Ovary (tissue), 9 donors: ENCODE results near the gene TNRC6C. TPM values are rescaled to one million over a fixed set of nuclear protein-coding genes. Genes with fewer than 3 reads are reported as not detected.

Experiments
- DNase-seq, 5 donors: peaks; one replicate each; pipeline ENCODE4 v3.0.0-alpha.2; 2019 to 2020
- H3K27ac ChIP-seq, 2 donors: fragments of 200-600 bp; one replicate each; pipeline versions ENCODE4 v1.5.1 to v1.8.0; 2019 to 2022
- H3K27me3 ChIP-seq: fragments of 200-600 bp; one replicate; pipeline ENCODE4 v1.8.0; 2022
- H3K36me3 ChIP-seq: fragments of 200-600 bp; sonication (generic); one replicate; pipeline ENCODE4 v1.5.1; 2019
- H3K4me1 ChIP-seq: one replicate; pipeline ENCODE4 v1.8.1; 2013; ENCODE audit warnings: mild to moderate bottlenecking, moderate library complexity; ENCODE audit not compliant: insufficient read depth
- H3K4me3 ChIP-seq: fragments of 200-600 bp; sonication (generic); one replicate; pipeline ENCODE4 v1.5.1; 2017
- H3K9me3 ChIP-seq, 2 donors: fragments of 200-600 bp in 1 of 2; sonication (generic) in 1 of 2; one replicate each; pipeline versions ENCODE4 v1.5.1 to v1.8.1; 2013 to 2019; ENCODE audit warnings: mild to moderate bottlenecking in 1 of 2, moderate library complexity in 1 of 2
- EP300 ChIP-seq: sonication (generic); formaldehyde crosslinking; IDR thresholded peaks from one replicate; pipeline ENCODE4 v1.6.1; 2017; ENCODE audit warnings: antibody characterized with exemption
- POLR2A ChIP-seq: fragments of 450-650 bp; IDR thresholded peaks from one replicate; pipeline ENCODE4 v1.6.1; 2017; ENCODE audit warnings: antibody characterized with exemption, mild to moderate bottlenecking, moderate library complexity
- WGBS, 3 donors: extraction: QIAGEN DNeasy Blood & Tissue Kit in 1 of 3; methylation state at CpG; one replicate each; pipeline versions ENCODE4 v1.1.5 to v1.1.7; 2013 to 2017; 5-methylcytosine and 5-hydroxymethylcytosine counted together
- intact Hi-C, 4 donors: fragments of 100-400 bp; cut with DNase I; formaldehyde crosslinking; loops; one replicate each; pipeline versions ENCODE4 v1.11.0 to v1.15.1; 2022 to 2023
- polyA plus RNA-seq, 2 donors: library from polyadenylated mRNA; stranded (reverse); fragments of 200-250 nt in 1 of 2; fragments of 350-450 nt in 1 of 2; fragmentation: Illumina TruSeq in 1 of 2; extraction: RNeasy Lipid Tissue Mini Kit (QIAGEN cat#74804) in 1 of 2; gene quantifications; one replicate each; pipeline ENCODE4 v1.2.3, GENCODE V29; 2013 to 2014
- total RNA-seq, 7 donors: library from RNA; depleted of rRNA in 2 of 7; stranded (reverse); fragments of >200 nt in 2 of 7; fragmentation: NEBNext Ultra II Directional in 3 of 7; extraction: Animal tissue kit (Norgen Biotek cat#: 25700) in 3 of 7; gene quantifications; one replicate each; pipeline versions ENCODE4 v1.1.0 to v1.2.4, GENCODE V29; 2016 to 2023
- TF ChIP-seq, protein P1 (sequence below), 3 donors: fragments of 450-650 bp in 2 of 3; fragments of 200-600 bp in 1 of 3; IDR thresholded peaks; one replicate each; pipeline versions ENCODE4 v1.5.1 to v1.8.0; 2016 to 2022; ENCODE audit warnings: antibody characterized with exemption in 3 of 3, mild to moderate bottlenecking in 1 of 3
- donor health status: DM: no; HTN: no; CAD: no; lungs with moderate emphysema.
- donor health status: DM: no; HTN: no; CAD: no.
- donor health status: Bipolar disorder and iron deficiency.
- donor health status: DM: yes; HTN: yes; CAD: no.
- donor health status: DM: no; HTN: no; CAD: no.
- donor health status: DM: yes; HTN: yes; CAD: no.

TNRC6C gene
- total and polyA plus RNA-seq, 9 donors = 8.7 to 45.3 (median 32.5) TPM

DNA sequence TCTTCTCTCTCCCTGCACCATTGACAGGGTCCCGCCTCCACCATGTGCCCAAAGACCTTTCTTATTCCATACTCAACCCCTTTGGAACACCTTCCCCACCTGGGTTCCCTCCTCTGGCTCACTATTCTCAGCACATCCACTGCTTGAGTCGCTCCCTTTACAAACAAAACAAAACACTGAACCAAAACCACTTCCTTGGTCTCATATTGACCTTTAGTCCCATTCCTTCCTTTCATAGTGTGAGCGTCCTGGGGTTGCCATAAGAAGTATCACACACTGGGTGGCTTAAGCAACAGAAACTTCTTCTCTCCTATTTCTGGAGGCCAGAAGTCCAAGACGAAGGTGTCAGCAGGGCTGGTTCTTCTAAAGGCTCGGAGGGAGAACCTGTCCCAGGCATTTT lies 6.1 kb upstream of the TNRC6C start:
- Histone ChIP-seq H3K27me3 (no peaks in the 10 kb centered on the region), H3K4me1 (no peaks in the 10 kb centered on the region), H3K27ac (no peak overlapping the region), H3K4me3 (no peak overlapping the region), H3K9me3 (no peaks in the 10 kb centered on the region), H3K36me3 (no peaks in the 10 kb centered on the region)
- intact Hi-C loops = no loop called here
- TF ChIP-seq EP300 (no peak), POLR2A (no peak)
- TF ChIP-seq, protein P1, sequence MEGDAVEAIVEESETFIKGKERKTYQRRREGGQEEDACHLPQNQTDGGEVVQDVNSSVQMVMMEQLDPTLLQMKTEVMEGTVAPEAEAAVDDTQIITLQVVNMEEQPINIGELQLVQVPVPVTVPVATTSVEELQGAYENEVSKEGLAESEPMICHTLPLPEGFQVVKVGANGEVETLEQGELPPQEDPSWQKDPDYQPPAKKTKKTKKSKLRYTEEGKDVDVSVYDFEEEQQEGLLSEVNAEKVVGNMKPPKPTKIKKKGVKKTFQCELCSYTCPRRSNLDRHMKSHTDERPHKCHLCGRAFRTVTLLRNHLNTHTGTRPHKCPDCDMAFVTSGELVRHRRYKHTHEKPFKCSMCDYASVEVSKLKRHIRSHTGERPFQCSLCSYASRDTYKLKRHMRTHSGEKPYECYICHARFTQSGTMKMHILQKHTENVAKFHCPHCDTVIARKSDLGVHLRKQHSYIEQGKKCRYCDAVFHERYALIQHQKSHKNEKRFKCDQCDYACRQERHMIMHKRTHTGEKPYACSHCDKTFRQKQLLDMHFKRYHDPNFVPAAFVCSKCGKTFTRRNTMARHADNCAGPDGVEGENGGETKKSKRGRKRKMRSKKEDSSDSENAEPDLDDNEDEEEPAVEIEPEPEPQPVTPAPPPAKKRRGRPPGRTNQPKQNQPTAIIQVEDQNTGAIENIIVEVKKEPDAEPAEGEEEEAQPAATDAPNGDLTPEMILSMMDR (IDR thresholded peaks at IDR 0.05) = no peak
- 82 to 84% (median 83%) methylated on average over 5 of the region's 5 CpGs for WGBS, 3 donors
- DNase-seq = no peak

DNA sequence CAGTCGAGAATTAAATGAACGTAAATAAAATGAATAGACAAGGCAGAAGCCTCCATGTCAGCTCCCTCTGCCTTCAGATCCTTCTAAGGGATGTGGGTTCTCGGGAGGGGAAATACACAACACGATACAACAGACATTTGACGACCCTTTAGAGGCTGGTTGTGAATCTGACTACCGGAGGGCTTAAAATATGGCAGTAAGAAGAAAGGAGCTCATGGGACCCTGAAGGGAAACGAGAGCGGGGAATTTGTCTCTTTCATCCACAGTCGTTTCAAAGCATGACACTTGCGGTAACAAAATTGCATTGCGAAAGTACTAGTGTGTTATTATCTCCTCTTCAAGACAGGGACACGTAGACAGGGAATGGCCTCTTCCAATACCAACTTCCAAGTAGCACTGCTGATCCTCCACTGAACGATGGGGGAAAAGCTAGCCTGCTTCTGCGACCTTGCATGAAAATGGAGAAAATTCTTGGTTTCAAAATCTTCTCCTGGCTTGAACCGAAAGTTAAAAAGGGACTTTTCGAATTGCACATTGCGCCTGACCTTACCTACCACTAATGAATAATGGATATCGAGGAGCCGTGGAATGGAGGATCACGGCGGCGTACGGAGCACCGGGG lies 1.2 kb upstream of the TNRC6C start:
- Histone ChIP-seq H3K4me1 (peaks cover 8% of the 10 kb centered on the region), H3K4me3 (peak overlapping the region; percentile 68), H3K27ac (peak overlapping the region in 1 of 2 donors; percentile 79), H3K9me3 (no peaks in the 10 kb centered on the region), H3K27me3 (no peaks in the 10 kb centered on the region), H3K36me3 (no peaks in the 10 kb centered on the region)
- intact Hi-C loops = loop anchor here in 1 of 4 donors (5.0 kb wide), 1 partner anchor 230 kb away; the partner anchor contains the start of genes AFMID and TK1
- 12 to 18% (median 16%) methylated on average over 24 of the region's 24 CpGs for WGBS, 3 donors
- DNase-seq = no peak
- TF ChIP-seq, protein P1 (IDR thresholded peaks at IDR 0.05) = no peak
- no peak for TF ChIP-seq EP300
- no peak for TF ChIP-seq POLR2A

DNA sequence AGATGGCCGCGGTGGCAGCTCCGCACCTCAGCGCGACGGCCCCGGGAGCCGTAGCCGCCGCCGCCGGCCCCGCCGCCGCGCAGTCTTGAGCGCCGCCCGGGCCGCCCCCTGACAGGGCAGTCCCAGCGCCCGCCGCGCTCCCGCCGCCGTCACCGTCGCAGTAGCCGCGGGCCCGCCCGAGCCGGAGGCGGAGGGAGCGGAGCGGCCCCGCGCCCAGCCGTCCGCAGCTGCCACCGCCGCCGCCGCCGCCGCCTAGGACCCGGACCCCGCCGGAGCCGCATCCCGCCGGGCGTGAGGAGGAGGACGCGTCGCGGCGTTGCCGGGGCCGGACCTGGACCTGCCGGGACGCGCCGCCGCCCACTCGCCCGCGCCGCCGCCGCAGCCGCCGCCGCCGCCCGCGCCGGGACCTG lies 218 bp downstream of the TNRC6C start:
- Histone ChIP-seq H3K4me3 (peak overlapping the region; percentile 68), H3K27ac (peak overlapping the region; percentile 79), H3K36me3 (no peaks in the 10 kb centered on the region), H3K9me3 (no peaks in the 10 kb centered on the region), H3K27me3 (no peaks in the 10 kb centered on the region), H3K4me1 (peaks cover 9% of the 10 kb centered on the region)
- WGBS, 3 donors = 0 to 1% (median 0%) methylated on average over 11 to 74 of the region's 79 CpGs
- no peak for DNase-seq
- TF ChIP-seq POLR2A (no peak), EP300 (no peak)
- TF ChIP-seq, protein P1 (IDR thresholded peaks at IDR 0.05) = no peak
- intact Hi-C loops = loop anchor here in 1 of 4 donors (5.0 kb wide), 1 partner anchor 229 kb away; the partner anchor contains the start of genes AFMID and TK1

DNA sequence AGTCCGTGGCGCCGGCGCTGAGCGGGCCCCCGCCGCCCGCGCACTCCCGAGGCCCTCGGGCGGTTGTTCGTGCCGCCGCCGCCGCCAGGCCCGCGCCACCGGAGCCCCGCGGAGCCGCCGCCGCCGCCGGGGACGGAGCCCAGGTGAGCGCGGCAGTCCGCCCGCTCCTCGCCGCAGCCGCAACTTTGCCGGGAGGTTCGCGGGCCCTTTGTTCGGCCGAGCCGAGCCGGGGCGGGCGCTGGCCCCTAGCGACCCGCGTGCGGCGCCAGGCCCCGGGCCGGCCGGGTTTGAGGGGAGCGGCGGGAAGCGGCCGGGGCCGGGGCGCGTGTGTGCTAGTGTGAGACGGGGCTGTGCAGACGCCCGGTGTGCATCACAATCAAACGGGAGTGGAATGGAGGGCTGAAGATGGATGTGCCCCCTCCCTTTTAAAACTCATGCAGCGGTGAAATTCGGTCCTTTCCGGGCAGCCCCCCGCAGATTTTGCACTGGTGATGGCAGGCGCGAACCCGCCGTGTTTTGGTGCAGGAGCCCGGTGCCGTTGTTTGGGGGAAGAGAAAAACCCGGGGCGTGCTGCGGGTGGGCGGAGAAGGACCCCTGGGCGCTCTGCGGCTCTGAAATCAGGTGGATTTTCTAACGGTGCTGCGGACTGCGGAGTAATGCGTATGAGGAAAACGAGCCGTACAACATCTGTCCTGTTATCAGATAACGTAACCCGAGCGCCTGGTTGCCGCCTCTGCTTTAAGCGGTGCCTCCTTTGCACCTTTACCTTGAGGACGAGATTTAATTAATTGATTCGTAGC lies 823 bp downstream of the TNRC6C start:
- intact Hi-C loops = loop anchor here in 1 of 4 donors (5.0 kb wide), 1 partner anchor 228 kb away; the partner anchor contains the start of genes AFMID and TK1
- peaks cover 11% of the 10 kb centered on the region for H3K4me1 ChIP-seq
- peak overlapping the region; percentile 68 for H3K4me3 ChIP-seq
- no peaks in the 10 kb centered on the region for H3K27me3 ChIP-seq
- no peak for TF ChIP-seq POLR2A
- no peak for TF ChIP-seq EP300
- TF ChIP-seq, protein P1 (IDR thresholded peaks at IDR 0.05) = no peak
- 1% methylated on average over 60 to 92 of the region's 92 CpGs for WGBS, 3 donors
- no peaks in the 10 kb centered on the region for H3K9me3 ChIP-seq
- peak overlapping the region; percentile 38 to 44 for H3K27ac ChIP-seq
- peak in 4 of 5 donors; percentile 21 to 57 (median 40) for DNase-seq
- no peaks in the 10 kb centered on the region for H3K36me3 ChIP-seq
